Mammary epithelial cell (primary cell): ENCODE results near the gene GARIN5A.

Experiments used
- CTCF ChIP-seq, 2 donors: IDR thresholded peaks in 1 of 2; conservative IDR thresholded peaks in 1 of 2; 2 replicates each; pipeline ENCODE4 v1.5.1; 2011 to 2012; ENCODE audit warnings: inconsistent platforms in 2 of 2, low read length in 2 of 2, mild to moderate bottlenecking in 2 of 2, control low read depth in 1 of 2, low read depth in 1 of 2; ENCODE audit not compliant: insufficient read depth in 1 of 2; ENCODE audit errors: extremely low read depth in 1 of 2
- EZH2 ChIP-seq: IDR thresholded peaks from 2 replicates; pipeline ENCODE4 v1.6.1; 2012; ENCODE audit warnings: low read length, inconsistent platforms, borderline replicate concordance

- TF ChIP-seq CTCF (conservative IDR thresholded peaks at IDR 0.05 in 1 of 2, IDR thresholded peaks at IDR 0.05 in 1 of 2; ENCODE audit: extremely low read depth in 1 of 2, insufficient read depth in 1 of 2, low read depth in 1 of 2, low read length in 2 of 2) (peak; percentile 60 to 74), EZH2 (no peak)
Observed at GRCh38 chr19:50478901-50479715, 2.5 kb upstream of the GARIN5A start.
